HG03066 (cell line): ENCODE results near the gene CRB3.

Experiments
- ATAC-seq: cut with Tn5 transposase; IDR thresholded peaks from one replicate; pipeline ENCODE4 v1.9.1; 2021; ENCODE audit warnings: low read depth; ENCODE audit not compliant: unreplicated experiment

Gene CRB3

GRCh38 chr19:6465006-6465405 is 935 bp downstream of the CRB3 start:
- no peak for ATAC-seq

GRCh38 chr19:6465663-6466062 is 1.6 kb downstream of the CRB3 start:
- ATAC-seq: no peak

- ATAC-seq: no peak
Measured at GRCh38 chr19:6466526-6467248, 2.6 kb downstream of the CRB3 start.

GRCh38 chr19:6467384-6467783 is 3.3 kb downstream of the CRB3 start:
- no peak for ATAC-seq

GRCh38 chr19:6470173-6470572 is 6.1 kb downstream of the CRB3 start:
- no peak for ATAC-seq

GRCh38 chr19:6471076-6471475 is 7.0 kb downstream of the CRB3 start:
- no peak for ATAC-seq

GRCh38 chr19:6472713-6473112 is 8.6 kb downstream of the CRB3 start:
- no peak for ATAC-seq

GRCh38 chr19:6473647-6474046 is 9.6 kb downstream of the CRB3 start:
- ATAC-seq: no peak

- no peak for ATAC-seq
Measured at GRCh38 chr19:6475321-6476108, 11.4 kb downstream of the CRB3 start.

GRCh38 chr19:6476155-6476895 is 12.3 kb downstream of the CRB3 start:
- ATAC-seq: no peak

GRCh38 chr19:6476896-6477431 is 12.9 kb downstream of the CRB3 start:
- no peak for ATAC-seq

- ATAC-seq: no peak
Measured at GRCh38 chr19:6478815-6479214, 14.7 kb downstream of the CRB3 start.

GRCh38 chr19:6479836-6480398 is 15.8 kb downstream of the CRB3 start:
- ATAC-seq: no peak

- peak; percentile 13 for ATAC-seq
Measured at GRCh38 chr19:6480848-6481415, 16.9 kb downstream of the CRB3 start.

GRCh38 chr19:6481541-6482342 is 17.7 kb downstream of the CRB3 start, which contains the start of gene DENND1C:
DENND1C (minus strand) TSS chr19:6481787; CDS start chr19:6481695, 92 bp downstream.
- peak; percentile 74 for ATAC-seq

- ATAC-seq: no peak
Measured at GRCh38 chr19:6482343-6482686, 18.2 kb downstream of the CRB3 start.

GRCh38 chr19:6483235-6483634 is 19.2 kb downstream of the CRB3 start:
- ATAC-seq: no peak

GRCh38 chr19:6484230-6484629 is 20.2 kb downstream of the CRB3 start:
- ATAC-seq: no peak

GRCh38 chr19:6484831-6485230 is 20.8 kb downstream of the CRB3 start:
- ATAC-seq: no peak
